Stimulated activated naive CD8-positive, alpha-beta T cell treated with anti-CD3 and anti-CD28 coated beads, Interleukin-15, amount 100 ng/mL, for 72 hours (primary cell): ENCODE measurements around the gene SRRM2.

Experiments used
- ATAC-seq: fragments of 150-1000 bp; cut with Tn5 transposase; 2 replicates; pipeline ENCODE4 v1.10.0; 2021; ENCODE audit warnings: mild to moderate bottlenecking, moderate library complexity
- DNase-seq, 2 donors: peaks; one replicate each; pipeline ENCODE4 v3.0.0; 2021 to 2022
- H3K27ac Mint-ChIP-seq, 2 donors: one replicate each; pipeline ENCODE4 v1.8.0; 2022; ENCODE audit warnings: mild to moderate bottlenecking in 2 of 2, mixed read lengths in 2 of 2, moderate library complexity in 2 of 2
- H3K27me3 Mint-ChIP-seq: one replicate; pipeline ENCODE4 v1.8.0; 2022; ENCODE audit warnings: mixed read lengths
- H3K4me1 Mint-ChIP-seq: one replicate; pipeline ENCODE4 v1.8.0; 2022; ENCODE audit warnings: mild to moderate bottlenecking, mixed read lengths
- H3K4me3 Mint-ChIP-seq, 2 donors: one replicate each; pipeline ENCODE4 v1.8.0; 2022; ENCODE audit warnings: mild to moderate bottlenecking in 2 of 2, mixed read lengths in 2 of 2, moderate library complexity in 1 of 2
- H3K9me3 Mint-ChIP-seq, 2 donors: one replicate each; pipeline ENCODE4 v1.8.0; 2022; ENCODE audit warnings: mixed read lengths in 2 of 2

SRRM2 gene

GRCh38 chr16:2773188-2773968 lies 20.9 kb downstream of the SRRM2 start:
- Mint-ChIP-seq H3K4me3 (no peak overlapping the region), H3K4me1 (peaks cover 74% of the 10 kb centered on the region), H3K27me3 (no peaks in the 10 kb centered on the region), H3K9me3 (no peaks in the 10 kb centered on the region), H3K27ac (peak overlapping the region in 1 of 2 donors; percentile 12)
- ATAC-seq (no peak), DNase-seq (no peak)

- H3K27me3 Mint-ChIP-seq = no peaks in the 10 kb centered on the region
- H3K9me3 Mint-ChIP-seq = no peaks in the 10 kb centered on the region
- no peak for ATAC-seq
- no peak overlapping the region for H3K4me3 Mint-ChIP-seq
- no peak for DNase-seq
- peaks cover 75% of the 10 kb centered on the region for H3K4me1 Mint-ChIP-seq
- no peak overlapping the region for H3K27ac Mint-ChIP-seq
Measured at GRCh38 chr16:2774161-2774891, 21.9 kb downstream of the SRRM2 start.

GRCh38 chr16:2775131-2775716 lies 22.8 kb downstream of the SRRM2 start:
- H3K4me3 Mint-ChIP-seq = peak overlapping the region in 1 of 2 donors; percentile 96
- peaks cover 74% of the 10 kb centered on the region for H3K4me1 Mint-ChIP-seq
- no peaks in the 10 kb centered on the region for H3K9me3 Mint-ChIP-seq
- H3K27me3 Mint-ChIP-seq = no peaks in the 10 kb centered on the region
- ATAC-seq (no peak), DNase-seq (no peak)
- H3K27ac Mint-ChIP-seq = no peak overlapping the region

- Mint-ChIP-seq H3K9me3 (no peaks in the 10 kb centered on the region), H3K27me3 (no peaks in the 10 kb centered on the region), H3K27ac (peak overlapping the region; percentile 94 to 96), H3K4me1 (peaks cover 67% of the 10 kb centered on the region), H3K4me3 (peak overlapping the region; percentile 91 to 96)
- ATAC-seq = no peak
- no peak for DNase-seq
Measured at GRCh38 chr16:2775765-2776499, 23.5 kb downstream of the SRRM2 start.

GRCh38 chr16:2776500-2777139 lies 24.2 kb downstream of the SRRM2 start:
- H3K4me1 Mint-ChIP-seq = peaks cover 67% of the 10 kb centered on the region
- peak overlapping the region; percentile 94 to 96 for H3K27ac Mint-ChIP-seq
- peak; percentile 52 to 58 for DNase-seq
- H3K27me3 Mint-ChIP-seq = no peaks in the 10 kb centered on the region
- H3K9me3 Mint-ChIP-seq = no peaks in the 10 kb centered on the region
- ATAC-seq = peak; percentile 61
- peak overlapping the region; percentile 91 to 96 for H3K4me3 Mint-ChIP-seq

- peak within 1 kb of the TSS; percentile 98 to 99 for H3K27ac Mint-ChIP-seq
- H3K27me3 Mint-ChIP-seq = no peaks in the 10 kb centered on the region
- peaks cover 61% of the 10 kb centered on the region for H3K4me1 Mint-ChIP-seq
- ATAC-seq (peak; percentile 93), DNase-seq (peak; percentile 85 to 87)
- H3K4me3 Mint-ChIP-seq = peak within 1 kb of the TSS; percentile 91 to 96
- no peaks in the 10 kb centered on the region for H3K9me3 Mint-ChIP-seq
Measured at GRCh38 chr16:2777231-2777902, 24.9 kb downstream of the SRRM2 start, which contains the start of gene ELOB. Gene ELOB (minus strand): TSS chr16:2777280. CDS start chr16:2777239, 41 bp downstream.

- peak; percentile 21 for ATAC-seq
- Mint-ChIP-seq H3K27me3 (no peaks in the 10 kb centered on the region), H3K27ac (peak overlapping the region; percentile 98 to 99), H3K4me1 (peaks cover 54% of the 10 kb centered on the region), H3K9me3 (no peaks in the 10 kb centered on the region), H3K4me3 (peak overlapping the region; percentile 91 to 96)
- peak; percentile 42 to 45 for DNase-seq
Measured at GRCh38 chr16:2777903-2778629, 25.6 kb downstream of the SRRM2 start.

- ATAC-seq = no peak
- Mint-ChIP-seq H3K27ac (peak overlapping the region; percentile 98 to 99), H3K27me3 (no peaks in the 10 kb centered on the region), H3K4me3 (peak overlapping the region; percentile 91 to 96), H3K4me1 (peaks cover 51% of the 10 kb centered on the region), H3K9me3 (no peaks in the 10 kb centered on the region)
- DNase-seq = no peak
Measured at GRCh38 chr16:2778630-2778958, 26.2 kb downstream of the SRRM2 start.

GRCh38 chr16:2779151-2779920 lies 26.9 kb downstream of the SRRM2 start:
- no peak for DNase-seq
- H3K27me3 Mint-ChIP-seq = no peaks in the 10 kb centered on the region
- H3K4me1 Mint-ChIP-seq = peaks cover 48% of the 10 kb centered on the region
- peak overlapping the region; percentile 91 to 96 for H3K4me3 Mint-ChIP-seq
- H3K27ac Mint-ChIP-seq = no peak overlapping the region
- no peaks in the 10 kb centered on the region for H3K9me3 Mint-ChIP-seq
- ATAC-seq = no peak

- Mint-ChIP-seq H3K27me3 (no peaks in the 10 kb centered on the region), H3K9me3 (no peaks in the 10 kb centered on the region), H3K4me1 (peaks cover 49% of the 10 kb centered on the region), H3K4me3 (peak overlapping the region in 1 of 2 donors; percentile 29), H3K27ac (peak overlapping the region in 1 of 2 donors; percentile 19)
- DNase-seq (no peak), ATAC-seq (no peak)
Measured at GRCh38 chr16:2779978-2780898, 27.8 kb downstream of the SRRM2 start.

- no peaks in the 10 kb centered on the region for H3K9me3 Mint-ChIP-seq
- ATAC-seq (no peak), DNase-seq (no peak)
- no peak overlapping the region for H3K27ac Mint-ChIP-seq
- peaks cover 51% of the 10 kb centered on the region for H3K4me1 Mint-ChIP-seq
- H3K27me3 Mint-ChIP-seq = peaks cover 5% of the 10 kb centered on the region
- H3K4me3 Mint-ChIP-seq = no peak overlapping the region
Measured at GRCh38 chr16:2782583-2783351, 30.3 kb downstream of the SRRM2 start.
